Skeletal muscle tissue (tissue), 4 donors: ENCODE measurements around the gene NLRP6. TPM values are rescaled to one million over a fixed set of nuclear protein-coding genes. Genes with fewer than 3 reads are reported as not detected.

Experiments
- H3K27ac ChIP-seq: one replicate; pipeline ENCODE4 v1.7.0; 2013; ENCODE audit warnings: mild to moderate bottlenecking, low read depth, low read length, inconsistent platforms
- H3K27me3 ChIP-seq, 3 donors: one replicate each; pipeline ENCODE4 v1.7.0; 2013; ENCODE audit warnings: low read length in 3 of 3; ENCODE audit not compliant: control insufficient read depth in 3 of 3, insufficient read depth in 3 of 3
- H3K36me3 ChIP-seq, 3 donors: one replicate each; pipeline ENCODE4 v1.7.0; 2013; ENCODE audit warnings: low read length in 3 of 3; ENCODE audit not compliant: control insufficient read depth in 3 of 3, insufficient read depth in 3 of 3
- H3K4me1 ChIP-seq, 3 donors: one replicate each; pipeline ENCODE4 v1.7.0; 2013; ENCODE audit warnings: low read length in 3 of 3, mild to moderate bottlenecking in 3 of 3; ENCODE audit not compliant: control insufficient read depth in 3 of 3, insufficient read depth in 3 of 3
- H3K4me3 ChIP-seq, 3 donors: one replicate each; pipeline ENCODE4 v1.7.0; 2013; ENCODE audit warnings: low read length in 3 of 3
- H3K9ac ChIP-seq, 3 donors: one replicate each; pipeline ENCODE4 v1.7.0; 2013; ENCODE audit warnings: low read length in 3 of 3, mild to moderate bottlenecking in 3 of 3, moderate library complexity in 2 of 3, low read depth in 1 of 3
- H3K9me3 ChIP-seq, 3 donors: one replicate each; pipeline ENCODE4 v1.7.0; 2013; ENCODE audit warnings: low read length in 3 of 3; ENCODE audit not compliant: control insufficient read depth in 3 of 3
- total RNA-seq: library from RNA; depleted of rRNA; stranded (reverse); fragments of >200 nt; gene quantifications from one replicate; pipeline ENCODE4 v1.2.3, GENCODE V29; 2014
- donor health status: Osteomylitis.

The NLRP6 gene
- total RNA-seq, 1 donor from 2014 or later = not detected

GRCh38 chr11:280706-281485 lies 2.7 kb downstream of the NLRP6 start:
- Histone ChIP-seq H3K4me3 (peak overlapping the region in 1 of 3 donors; percentile 14), H3K4me1 (peaks cover 8 to 15% (median 10%) of the 10 kb centered on the region in 3 donors), H3K9me3 (no peaks in the 10 kb centered on the region), H3K9ac (no peak overlapping the region), H3K27me3 (peaks cover 72 to 79% (median 76%) of the 10 kb centered on the region in 3 donors), H3K36me3 (no peaks in the 10 kb centered on the region), H3K27ac (no peak overlapping the region)

GRCh38 chr11:281486-282161 lies 3.4 kb downstream of the NLRP6 start:
- H3K9me3 ChIP-seq = no peaks in the 10 kb centered on the region
- H3K36me3 ChIP-seq = no peaks in the 10 kb centered on the region
- H3K27ac ChIP-seq = no peak overlapping the region
- no peak overlapping the region for H3K9ac ChIP-seq
- H3K4me1 ChIP-seq = peaks cover 8 to 15% (median 10%) of the 10 kb centered on the region in 3 donors
- H3K27me3 ChIP-seq = peaks cover 73 to 81% (median 78%) of the 10 kb centered on the region in 3 donors
- no peak overlapping the region for H3K4me3 ChIP-seq

GRCh38 chr11:282171-282570 lies 4.0 kb downstream of the NLRP6 start:
- Histone ChIP-seq H3K4me1 (peaks cover 8 to 15% (median 10%) of the 10 kb centered on the region in 3 donors), H3K36me3 (no peaks in the 10 kb centered on the region), H3K9ac (no peak overlapping the region), H3K27me3 (peaks cover 76 to 81% (median 80%) of the 10 kb centered on the region in 3 donors), H3K4me3 (no peak overlapping the region), H3K27ac (no peak overlapping the region), H3K9me3 (no peaks in the 10 kb centered on the region)

GRCh38 chr11:282630-283360 lies 4.6 kb downstream of the NLRP6 start:
- H3K4me1 ChIP-seq = peaks cover 8 to 16% (median 12%) of the 10 kb centered on the region in 3 donors
- H3K27me3 ChIP-seq = peaks cover 81 to 84% (median 82%) of the 10 kb centered on the region in 3 donors
- no peaks in the 10 kb centered on the region for H3K36me3 ChIP-seq
- no peak overlapping the region for H3K4me3 ChIP-seq
- H3K27ac ChIP-seq = no peak overlapping the region
- H3K9me3 ChIP-seq = no peaks in the 10 kb centered on the region
- H3K9ac ChIP-seq = no peak overlapping the region

- Histone ChIP-seq H3K4me1 (peaks cover 8 to 22% (median 19%) of the 10 kb centered on the region in 3 donors), H3K36me3 (no peaks in the 10 kb centered on the region), H3K27ac (no peak overlapping the region), H3K9ac (no peak overlapping the region), H3K4me3 (no peak overlapping the region), H3K9me3 (no peaks in the 10 kb centered on the region), H3K27me3 (peaks cover 80 to 83% (median 81%) of the 10 kb centered on the region in 3 donors)
Observed at GRCh38 chr11:283405-284104, 5.3 kb downstream of the NLRP6 start.

- H3K27me3 ChIP-seq = peaks cover 72 to 74% (median 74%) of the 10 kb centered on the region in 3 donors
- no peaks in the 10 kb centered on the region for H3K36me3 ChIP-seq
- no peak overlapping the region for H3K9ac ChIP-seq
- no peak overlapping the region for H3K27ac ChIP-seq
- peaks cover 8 to 22% (median 19%) of the 10 kb centered on the region in 3 donors for H3K4me1 ChIP-seq
- no peaks in the 10 kb centered on the region for H3K9me3 ChIP-seq
- H3K4me3 ChIP-seq = no peak overlapping the region
Observed at GRCh38 chr11:284105-285020, 6.2 kb downstream of the NLRP6 start.

GRCh38 chr11:285021-285893 lies 7.0 kb downstream of the NLRP6 start:
- Histone ChIP-seq H3K9ac (no peak overlapping the region), H3K4me3 (no peak overlapping the region), H3K27ac (no peak overlapping the region), H3K4me1 (peaks cover 5 to 26% (median 21%) of the 10 kb centered on the region in 3 donors), H3K27me3 (peaks cover 66 to 71% (median 70%) of the 10 kb centered on the region in 3 donors), H3K9me3 (no peaks in the 10 kb centered on the region), H3K36me3 (no peaks in the 10 kb centered on the region)

GRCh38 chr11:285894-286220 lies 7.7 kb downstream of the NLRP6 start:
- Histone ChIP-seq H3K4me1 (peaks cover 3 to 27% (median 20%) of the 10 kb centered on the region in 3 donors), H3K9me3 (no peaks in the 10 kb centered on the region), H3K9ac (no peak overlapping the region), H3K36me3 (no peaks in the 10 kb centered on the region), H3K27me3 (peaks cover 60 to 65% (median 64%) of the 10 kb centered on the region in 3 donors), H3K27ac (no peak overlapping the region), H3K4me3 (no peak overlapping the region)
